CD4-positive, alpha-beta memory T cell (primary cell): ENCODE data around the gene MYRFL. TPM values are rescaled to one million over a fixed set of nuclear protein-coding genes. Genes with fewer than 3 reads are reported as not detected.

ENCODE experiments used
- CTCF ChIA-PET: fragments of 350-600 bp; sonication (Branson Sonifier 250); formaldehyde crosslinking; loops from one replicate; lab custom pipeline; 2021; ENCODE audit warnings: inconsistent platforms; ENCODE audit not compliant: partially characterized antibody; lab: Charles Lee
- POLR2A ChIA-PET: fragments of 350-600 bp; sonication (Branson Sonifier 250); formaldehyde crosslinking; loops from one replicate; lab custom pipeline; 2021; ENCODE audit not compliant: partially characterized antibody; lab: Charles Lee
- DNase-seq, 5 donors: peaks; one replicate each; pipeline versions ENCODE4 v3.0.0 to v3.0.0-alpha.2; 2020 to 2022; ENCODE audit warnings: mixed read lengths in 1 of 5
- H3K27ac ChIP-seq: one replicate; pipeline ENCODE4 v1.7.0; 2013; ENCODE audit warnings: low read depth, low read length
- H3K27me3 ChIP-seq: 2 replicates; pipeline ENCODE4 v1.7.0; 2013; ENCODE audit warnings: mild to moderate bottlenecking, low read length, moderate library complexity; ENCODE audit not compliant: insufficient read depth
- H3K36me3 ChIP-seq: 2 replicates; pipeline ENCODE4 v1.7.0; 2013; ENCODE audit warnings: mild to moderate bottlenecking, low read length, moderate library complexity; ENCODE audit not compliant: insufficient read depth
- H3K4me1 ChIP-seq: 2 replicates; pipeline ENCODE4 v1.7.0; 2013; ENCODE audit warnings: mild to moderate bottlenecking, low read length, moderate library complexity; ENCODE audit not compliant: insufficient read depth
- H3K4me3 ChIP-seq, 2 donors: one replicate each; pipeline ENCODE4 v1.7.0; 2013; ENCODE audit warnings: low read length in 2 of 2, mild to moderate bottlenecking in 1 of 2
- H3K9me3 ChIP-seq, 2 donors: one replicate each; pipeline ENCODE4 v1.7.0; 2013; ENCODE audit warnings: low read length in 2 of 2, control low read depth in 1 of 2; ENCODE audit not compliant: control insufficient read depth in 1 of 2
- H3K27ac Mint-ChIP-seq, 7 donors: one replicate each; pipeline ENCODE4 v1.8.0; 2020 to 2021; ENCODE audit warnings: mixed read lengths in 7 of 7, mild to moderate bottlenecking in 6 of 7, inconsistent platforms in 3 of 7, moderate library complexity in 3 of 7
- H3K27me3 Mint-ChIP-seq, 2 donors: one replicate each; pipeline ENCODE4 v1.8.0; 2020 to 2021; ENCODE audit warnings: mixed read lengths in 2 of 2
- H3K36me3 Mint-ChIP-seq, 2 donors: one replicate each; pipeline ENCODE4 v1.8.0; 2020 to 2021; ENCODE audit warnings: mixed read lengths in 2 of 2, inconsistent platforms in 1 of 2, mild to moderate bottlenecking in 1 of 2
- H3K4me1 Mint-ChIP-seq, 4 donors: one replicate each; pipeline ENCODE4 v1.8.0; 2020 to 2021; ENCODE audit warnings: mixed read lengths in 4 of 4, mild to moderate bottlenecking in 1 of 4
- H3K4me3 Mint-ChIP-seq, 8 donors: one replicate each; pipeline ENCODE4 v1.8.0; 2020 to 2021; ENCODE audit warnings: mixed read lengths in 8 of 8, mild to moderate bottlenecking in 7 of 8, moderate library complexity in 6 of 8, inconsistent platforms in 3 of 8
- H3K9me3 Mint-ChIP-seq, 8 donors: one replicate each; pipeline ENCODE4 v1.8.0; 2020 to 2021; ENCODE audit warnings: mixed read lengths in 8 of 8, mild to moderate bottlenecking in 5 of 8, inconsistent platforms in 3 of 8, moderate library complexity in 1 of 8
- intact Hi-C: fragments of 100-400 bp; cut with micrococcal nuclease; formaldehyde crosslinking; loops from one replicate; pipeline ENCODE4 v1.15.1; 2023
- polyA plus RNA-seq, 2 donors: library from polyadenylated mRNA; unstranded; fragments of 300-500 nt; fragmentation: Illumina TruSeq; gene quantifications; one replicate each; pipeline ENCODE4 v1.2.3, GENCODE V29; 2021
- total RNA-seq, 2 experiments: library from RNA; stranded (reverse); gene quantifications; one replicate each; pipeline ENCODE4 v1.2.3, GENCODE V29; 2021

Gene MYRFL
- total and polyA plus RNA-seq, 4 experiments from 2014 or later, result not detected

DNA sequence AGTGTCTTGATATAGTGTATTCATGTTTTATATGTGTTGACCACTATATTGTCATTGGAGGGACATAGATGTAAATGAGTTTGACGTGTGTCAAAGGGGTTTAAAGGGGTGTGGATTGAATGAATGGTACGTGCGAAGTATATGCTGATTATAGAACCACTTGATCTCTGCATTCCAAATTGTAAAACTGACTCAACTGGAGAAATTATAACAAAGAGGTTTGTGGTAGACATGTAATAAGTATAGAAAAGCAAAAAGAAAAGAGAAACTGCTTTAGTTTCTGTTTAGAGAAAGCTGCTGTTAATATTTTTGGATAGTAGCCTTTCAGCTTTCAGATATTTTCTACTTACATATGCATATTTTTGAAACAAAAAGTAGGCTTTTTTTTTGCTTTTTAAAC, 8.9 kb upstream of the MYRFL start:
- Mint-ChIP-seq H3K36me3 (peaks cover 31 to 51% of the 10 kb centered on the region in 2 donors), H3K4me3 (no peak overlapping the region), H3K9me3 (peaks cover 0 to 2% (median 0%) of the 10 kb centered on the region in 8 donors), H3K27ac (no peak overlapping the region), H3K4me1 (no peaks in the 10 kb centered on the region), H3K27me3 (no peaks in the 10 kb centered on the region)
- Histone ChIP-seq H3K4me1 (no peaks in the 10 kb centered on the region), H3K9me3 (no peaks in the 10 kb centered on the region), H3K36me3 (no peaks in the 10 kb centered on the region), H3K4me3 (no peak overlapping the region), H3K27me3 (no peaks in the 10 kb centered on the region), H3K27ac (no peak overlapping the region)
- no peak for DNase-seq
- POLR2A ChIA-PET, result no interaction called here
- CTCF ChIA-PET, result no interaction called here
- intact Hi-C loops, result no loop called here

DNA sequence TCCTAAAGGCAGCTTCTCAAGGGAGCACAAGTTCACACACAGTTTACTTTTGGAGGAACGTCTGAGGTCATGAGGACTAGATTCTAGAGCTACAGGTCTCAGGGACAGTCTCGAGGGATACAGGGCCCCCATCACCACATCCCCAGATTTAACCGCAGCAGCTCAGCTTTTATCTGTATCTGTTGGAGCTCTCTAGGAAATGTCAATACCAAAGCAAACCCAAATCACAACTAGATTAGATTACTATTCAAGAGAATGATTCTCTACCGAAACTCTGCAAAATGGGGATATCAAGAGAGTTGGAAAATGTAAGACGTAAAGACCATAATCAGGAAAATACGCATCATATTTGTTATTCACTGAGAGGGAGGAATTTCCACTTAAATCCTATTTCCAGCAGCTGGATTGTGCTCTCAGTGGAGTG, 4.0 kb upstream of the MYRFL start:
- Mint-ChIP-seq H3K4me3 (no peak overlapping the region), H3K36me3 (peaks cover 1 to 9% of the 10 kb centered on the region in 2 donors), H3K9me3 (peaks cover 0 to 2% (median 0%) of the 10 kb centered on the region in 8 donors), H3K27me3 (peaks cover 2% of the 10 kb centered on the region in 2 donors), H3K27ac (no peak overlapping the region), H3K4me1 (no peaks in the 10 kb centered on the region)
- H3K27ac ChIP-seq, result no peak overlapping the region
- no peak overlapping the region for H3K4me3 ChIP-seq
- H3K4me1 ChIP-seq, result no peaks in the 10 kb centered on the region
- no peaks in the 10 kb centered on the region for H3K27me3 ChIP-seq
- H3K9me3 ChIP-seq, result no peaks in the 10 kb centered on the region
- H3K36me3 ChIP-seq, result no peaks in the 10 kb centered on the region
- CTCF ChIA-PET, result no interaction called here
- DNase-seq, result no peak
- POLR2A ChIA-PET, result no interaction called here
- intact Hi-C loops, result no loop called here

DNA sequence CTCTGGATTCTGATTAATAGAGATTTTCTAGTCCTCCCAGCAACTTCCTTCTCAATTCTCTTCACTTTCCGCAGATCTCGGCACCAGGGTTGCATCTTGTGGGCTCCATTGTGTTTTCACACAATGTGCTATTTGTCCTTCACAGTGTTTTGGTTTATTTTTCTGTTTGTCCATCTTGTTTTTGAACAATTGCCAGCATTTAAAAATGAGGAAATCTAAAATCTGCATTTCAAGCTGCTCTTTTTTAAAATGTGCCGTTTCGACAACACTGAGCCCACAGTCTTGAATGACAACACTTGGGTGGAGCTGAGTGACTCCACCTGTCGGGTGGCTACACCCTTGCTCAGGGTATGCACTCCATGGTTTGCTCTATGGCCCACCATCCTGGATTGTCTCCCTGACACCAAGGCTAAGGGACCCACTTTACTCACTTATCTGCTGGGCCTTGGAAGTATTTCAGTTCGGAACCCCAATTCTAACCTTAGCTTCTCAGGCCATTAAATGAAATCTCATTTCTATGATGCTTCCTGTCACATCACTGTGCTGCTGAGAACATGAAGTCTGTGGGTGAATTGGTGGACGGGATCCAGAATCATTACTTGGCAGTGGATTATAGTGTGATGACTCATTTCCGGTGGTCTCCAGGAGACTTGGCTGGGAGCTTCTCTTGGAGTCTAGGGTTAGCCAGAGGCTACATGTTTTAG, 3.4 kb upstream of the MYRFL start:
- Histone ChIP-seq H3K27ac (no peak overlapping the region), H3K27me3 (no peaks in the 10 kb centered on the region), H3K4me1 (no peaks in the 10 kb centered on the region), H3K36me3 (no peaks in the 10 kb centered on the region), H3K4me3 (no peak overlapping the region), H3K9me3 (no peaks in the 10 kb centered on the region)
- DNase-seq, result no peak
- ChIA-PET POLR2A (no interaction called here), CTCF (no interaction called here)
- Mint-ChIP-seq H3K9me3 (peaks cover 0 to 2% (median 0%) of the 10 kb centered on the region in 8 donors), H3K4me1 (no peaks in the 10 kb centered on the region), H3K27me3 (peaks cover 2% of the 10 kb centered on the region in 2 donors), H3K36me3 (peaks cover 0 to 3% of the 10 kb centered on the region in 2 donors), H3K27ac (no peak overlapping the region), H3K4me3 (no peak overlapping the region)
- intact Hi-C loops, result no loop called here

DNA sequence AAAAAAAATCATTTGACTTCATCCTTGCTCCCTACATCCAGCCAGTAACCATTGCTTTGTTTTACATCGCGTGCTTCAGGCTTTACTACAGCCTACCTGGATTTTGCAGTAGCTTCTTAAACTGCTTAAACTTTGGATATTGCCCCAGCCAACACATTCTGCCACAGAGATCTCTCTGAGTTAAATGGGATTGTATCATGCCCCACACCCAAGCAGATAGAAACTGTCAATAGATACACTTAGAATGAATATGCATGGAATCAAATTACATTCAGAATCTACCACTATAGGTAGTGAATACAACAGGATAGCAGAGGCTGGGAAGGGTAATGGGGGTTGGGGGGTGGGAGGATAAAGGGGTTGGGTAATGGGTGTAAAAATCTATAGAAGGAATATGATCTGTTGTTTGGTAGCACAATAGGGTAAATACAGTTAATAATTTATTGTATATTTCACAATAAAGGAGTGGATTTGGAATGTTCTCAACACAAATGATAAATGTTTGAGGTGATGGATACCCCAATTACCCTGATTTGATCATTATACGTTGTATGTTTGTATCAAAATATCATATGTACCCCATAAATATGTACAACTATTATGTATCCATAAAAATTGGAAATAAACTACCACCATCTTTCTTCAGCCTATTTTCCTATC, 2.7 kb upstream of the MYRFL start:
- Histone ChIP-seq H3K4me3 (no peak overlapping the region), H3K9me3 (no peaks in the 10 kb centered on the region), H3K4me1 (no peaks in the 10 kb centered on the region), H3K27ac (no peak overlapping the region), H3K27me3 (no peaks in the 10 kb centered on the region), H3K36me3 (no peaks in the 10 kb centered on the region)
- no peak for DNase-seq
- no peaks in the 10 kb centered on the region for H3K36me3 Mint-ChIP-seq
- ChIA-PET CTCF (no interaction called here), POLR2A (no interaction called here)
- intact Hi-C loops, result no loop called here
- H3K9me3 Mint-ChIP-seq, result peaks cover 0 to 2% (median 0%) of the 10 kb centered on the region in 8 donors
- no peak overlapping the region for H3K4me3 Mint-ChIP-seq
- H3K4me1 Mint-ChIP-seq, result no peaks in the 10 kb centered on the region
- no peak overlapping the region for H3K27ac Mint-ChIP-seq
- H3K27me3 Mint-ChIP-seq, result peaks cover 2 to 3% of the 10 kb centered on the region in 2 donors

DNA sequence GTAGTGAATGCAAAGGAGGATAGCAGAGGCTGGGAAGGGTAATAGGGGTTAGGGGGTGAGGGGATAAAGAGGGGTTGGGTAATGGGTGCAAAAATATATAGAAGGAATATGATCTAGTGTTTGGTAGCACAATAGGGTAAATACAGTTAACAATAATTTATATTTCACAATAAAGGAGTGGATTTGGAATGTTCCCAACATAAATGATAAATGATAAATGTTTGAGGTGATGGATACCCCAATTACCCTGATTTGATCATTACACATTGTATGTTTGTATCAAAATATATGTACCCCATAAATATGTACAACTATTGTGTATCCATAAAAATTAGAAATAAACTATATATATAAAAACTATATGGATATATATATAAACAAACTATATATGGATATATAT, 999 bp upstream of the MYRFL start:
- H3K27me3 ChIP-seq, result no peaks in the 10 kb centered on the region
- Mint-ChIP-seq H3K27ac (no peak overlapping the region), H3K4me1 (no peaks in the 10 kb centered on the region), H3K4me3 (no peak overlapping the region), H3K9me3 (peaks cover 0 to 2% (median 0%) of the 10 kb centered on the region in 8 donors), H3K36me3 (no peaks in the 10 kb centered on the region), H3K27me3 (peaks cover 2 to 5% of the 10 kb centered on the region in 2 donors)
- H3K4me3 ChIP-seq, result no peak overlapping the region
- ChIA-PET CTCF (no interaction called here), POLR2A (no interaction called here)
- H3K36me3 ChIP-seq, result no peaks in the 10 kb centered on the region
- H3K27ac ChIP-seq, result no peak overlapping the region
- intact Hi-C loops, result no loop called here
- no peak for DNase-seq
- no peaks in the 10 kb centered on the region for H3K9me3 ChIP-seq
- H3K4me1 ChIP-seq, result no peaks in the 10 kb centered on the region

DNA sequence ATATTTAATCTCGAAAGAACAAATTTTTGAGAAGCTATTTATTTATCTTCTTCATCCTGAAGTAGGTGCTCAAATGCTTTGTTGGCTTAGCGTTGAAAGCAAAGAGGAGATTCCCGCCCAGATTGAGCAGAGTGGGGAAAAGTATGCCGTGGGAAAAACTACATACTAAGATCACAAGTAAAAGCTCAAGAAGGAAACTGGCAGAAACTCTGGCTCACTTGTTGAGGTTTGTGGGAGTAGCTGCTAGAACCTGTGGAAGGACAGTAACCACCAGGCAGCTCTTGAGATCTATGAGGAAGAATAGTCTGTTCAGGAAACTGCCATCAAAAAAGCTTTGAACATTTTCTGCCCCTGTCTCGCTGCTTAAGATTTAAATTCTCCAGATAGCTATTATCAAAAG, 3.9 kb downstream of the MYRFL start:
- ChIA-PET POLR2A (no interaction called here), CTCF (interaction anchor here (0.9 to 1.0 kb wide), 2 partner anchors 9 to 51 kb away, joined by 3 to 4 read pairs; no protein-coding TSS in a partner anchor)
- Mint-ChIP-seq H3K27me3 (peaks cover 5 to 12% of the 10 kb centered on the region in 2 donors), H3K9me3 (peaks cover 0 to 1% (median 0%) of the 10 kb centered on the region in 8 donors), H3K27ac (no peak overlapping the region), H3K4me1 (no peaks in the 10 kb centered on the region), H3K4me3 (no peak overlapping the region), H3K36me3 (no peaks in the 10 kb centered on the region)
- Histone ChIP-seq H3K9me3 (no peaks in the 10 kb centered on the region), H3K4me3 (no peak overlapping the region), H3K27ac (no peak overlapping the region), H3K27me3 (no peaks in the 10 kb centered on the region), H3K4me1 (no peaks in the 10 kb centered on the region), H3K36me3 (no peaks in the 10 kb centered on the region)
- intact Hi-C loops, result no loop called here
- no peak for DNase-seq

DNA sequence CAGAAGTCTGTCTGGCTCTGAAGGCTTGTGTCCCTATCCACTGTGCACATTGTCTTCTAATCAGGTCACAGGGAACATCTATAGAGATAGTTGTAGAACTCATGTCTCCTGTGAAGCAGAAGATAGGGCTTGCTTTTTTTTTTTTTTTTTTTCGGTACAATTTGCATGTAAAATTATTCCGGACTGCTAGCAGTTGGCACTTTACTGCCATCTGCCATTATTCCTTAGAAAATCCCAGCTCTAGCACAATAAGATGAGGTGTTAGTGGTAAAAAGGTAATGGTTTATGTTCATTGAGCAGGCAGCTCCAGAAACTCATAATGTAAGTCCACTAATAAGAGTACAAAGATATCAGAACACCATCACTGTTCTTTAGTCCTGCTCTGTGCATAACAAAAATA, 8.7 kb downstream of the MYRFL start:
- CTCF ChIA-PET, result no interaction called here
- H3K36me3 Mint-ChIP-seq, result no peaks in the 10 kb centered on the region
- peaks cover 5 to 11% of the 10 kb centered on the region in 2 donors for H3K27me3 Mint-ChIP-seq

More for the DNA sequence above, 8.7 kb downstream of the MYRFL start:
- no peak for DNase-seq
- intact Hi-C loops, result no loop called here
- Histone ChIP-seq H3K27ac (no peak overlapping the region), H3K36me3 (no peaks in the 10 kb centered on the region), H3K4me3 (no peak overlapping the region), H3K27me3 (no peaks in the 10 kb centered on the region), H3K9me3 (no peaks in the 10 kb centered on the region), H3K4me1 (no peaks in the 10 kb centered on the region)
- POLR2A ChIA-PET, result no interaction called here
- no peak overlapping the region for H3K27ac Mint-ChIP-seq
- no peaks in the 10 kb centered on the region for H3K4me1 Mint-ChIP-seq
- no peak overlapping the region for H3K4me3 Mint-ChIP-seq
- H3K9me3 Mint-ChIP-seq, result peaks cover 0 to 1% (median 0%) of the 10 kb centered on the region in 8 donors
